ENCODE data around the gene ADCY4. TPM values are rescaled to one million over a fixed set of nuclear protein-coding genes. Genes with fewer than 3 reads are reported as not detected.
"Not testable (repeated sequence)": the region's sequence is repeated elsewhere in the genome, so short reads cannot be mapped to it uniquely, and the experiment has no call there.

The ADCY4 gene
- total and polyA plus RNA-seq, 10 of the 15 experiments (the other 5 are each of a cell fraction or from before 2014, with no cell fraction given) = 0.05 to 0.87 (median 0.21) TPM; not detected in 1

- ChIA-PET CTCF (interaction anchor here (1.3 to 4.4 kb wide), 5 partner anchors 14 to 60 kb away, joined by 3 to 22 read pairs (median 5); no protein-coding TSS in a partner anchor), SMC1A (ENCODE audit: uncharacterized antibody, unreplicated experiment) (interaction anchor here (0.5 to 1.6 kb wide), 5 partner anchors 9 to 168 kb away, joined by 3 to 8 read pairs (median 3); no protein-coding TSS in a partner anchor), RAD21 (ENCODE audit: unreplicated experiment) (interaction anchor here (1.2 to 2.0 kb wide), 3 partner anchors 8 to 60 kb away, joined by 3 to 7 read pairs (median 4); no protein-coding TSS in a partner anchor), POLR2A (interaction anchor here (0.6 to 1.0 kb wide), 3 partner anchors 17 to 489 kb away, joined by 3 to 4 read pairs (median 3); no protein-coding TSS in a partner anchor)
- in situ Hi-C loops (cut with MboI); H3K9me3 ChIP-seq (replicated peaks; ENCODE audit: control insufficient read depth, insufficient read depth, low read length); BruUV-seq (replicated peaks); H3K4me1 ChIP-seq (ENCODE audit: control insufficient read depth, insufficient read depth, low read length); H3K79me2 ChIP-seq (ENCODE audit: control insufficient read depth, insufficient read depth, low read length); H3K4me3 ChIP-seq; H4K20me1 ChIP-seq (ENCODE audit: control insufficient read depth, insufficient read depth); H3K27ac ChIP-seq (ENCODE audit: control insufficient read depth, insufficient read depth); DNase-seq (ENCODE audit: low read depth, low spot score); intact Hi-C loops (cut with micrococcal nuclease; ENCODE audit: unreplicated experiment); H3K36me3 ChIP-seq (ENCODE audit: control insufficient read depth in 2 of 2, insufficient read depth in 2 of 2, low read length in 1 of 2); H2AFZ ChIP-seq (ENCODE audit: control insufficient read depth, low read depth, low read length); H3K27me3 ChIP-seq (replicated peaks in 1 of 2; ENCODE audit: control insufficient read depth in 2 of 2, insufficient read depth in 2 of 2, low read length in 1 of 2); H3K4me2 ChIP-seq (ENCODE audit: control insufficient read depth, insufficient read depth); H3K9ac ChIP-seq (ENCODE audit: control insufficient read depth, insufficient read depth, low read length); FAIRE-seq; ATAC-seq: not testable (repeated sequence)
- WGBS (ENCODE audit: insufficient coverage, insufficient replicate concordance, low lambda C conversion rate, missing lambda C conversion rate) = 33% methylated on average over 3 of the region's 3 CpGs
These were observed 36.7 kb upstream of the ADCY4 start for GRCh38 chr14:24371605-24372004.

DNA sequence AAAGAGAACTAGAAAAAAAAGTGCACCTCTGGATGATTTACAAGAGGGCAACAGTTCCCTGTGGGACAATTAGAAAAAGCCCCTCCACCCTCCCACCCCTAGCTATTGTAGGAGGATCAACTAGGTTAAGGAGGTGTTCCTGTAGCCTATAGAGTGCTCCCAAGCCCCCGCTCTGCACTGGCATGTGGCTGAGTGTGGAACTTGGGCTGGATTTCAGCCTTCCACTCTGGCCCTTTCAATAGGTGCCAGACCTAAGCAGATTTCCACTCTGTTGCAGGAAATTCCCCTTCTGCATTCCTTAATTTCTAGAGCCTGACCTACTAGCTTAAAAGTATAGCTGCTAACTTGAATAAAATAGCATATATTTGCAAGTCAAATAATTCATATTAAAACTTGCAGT, 35.9 kb upstream of the ADCY4 start:
- no peak overlapping the region for H3K4me3 ChIP-seq
- TF ChIP-seq, protein P1, sequence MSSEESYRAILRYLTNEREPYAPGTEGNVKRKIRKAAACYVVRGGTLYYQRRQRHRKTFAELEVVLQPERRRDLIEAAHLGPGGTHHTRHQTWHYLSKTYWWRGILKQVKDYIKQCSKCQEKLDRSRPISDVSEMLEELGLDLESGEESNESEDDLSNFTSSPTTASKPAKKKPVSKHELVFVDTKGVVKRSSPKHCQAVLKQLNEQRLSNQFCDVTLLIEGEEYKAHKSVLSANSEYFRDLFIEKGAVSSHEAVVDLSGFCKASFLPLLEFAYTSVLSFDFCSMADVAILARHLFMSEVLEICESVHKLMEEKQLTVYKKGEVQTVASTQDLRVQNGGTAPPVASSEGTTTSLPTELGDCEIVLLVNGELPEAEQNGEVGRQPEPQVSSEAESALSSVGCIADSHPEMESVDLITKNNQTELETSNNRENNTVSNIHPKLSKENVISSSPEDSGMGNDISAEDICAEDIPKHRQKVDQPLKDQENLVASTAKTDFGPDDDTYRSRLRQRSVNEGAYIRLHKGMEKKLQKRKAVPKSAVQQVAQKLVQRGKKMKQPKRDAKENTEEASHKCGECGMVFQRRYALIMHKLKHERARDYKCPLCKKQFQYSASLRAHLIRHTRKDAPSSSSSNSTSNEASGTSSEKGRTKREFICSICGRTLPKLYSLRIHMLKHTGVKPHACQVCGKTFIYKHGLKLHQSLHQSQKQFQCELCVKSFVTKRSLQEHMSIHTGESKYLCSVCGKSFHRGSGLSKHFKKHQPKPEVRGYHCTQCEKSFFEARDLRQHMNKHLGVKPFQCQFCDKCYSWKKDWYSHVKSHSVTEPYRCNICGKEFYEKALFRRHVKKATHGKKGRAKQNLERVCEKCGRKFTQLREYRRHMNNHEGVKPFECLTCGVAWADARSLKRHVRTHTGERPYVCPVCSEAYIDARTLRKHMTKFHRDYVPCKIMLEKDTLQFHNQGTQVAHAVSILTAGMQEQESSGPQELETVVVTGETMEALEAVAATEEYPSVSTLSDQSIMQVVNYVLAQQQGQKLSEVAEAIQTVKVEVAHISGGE (CRISPR knock-in tag; IDR thresholded peaks at IDR 0.05) = no peak
- TF ChIP-seq HCFC1 (IDR thresholded peaks at IDR 0.05; ENCODE audit: low read length) (no peak), PAX8 (IDR thresholded peaks at IDR 0.05) (no peak), ATF7 (IDR thresholded peaks at IDR 0.05; ENCODE audit: low read depth) (no peak), CREB1 (IDR thresholded peaks at IDR 0.05; ENCODE audit: low read depth) (no peak), PML (IDR thresholded peaks at IDR 0.05; ENCODE audit: low read length) (no peak)
- TF ChIP-seq, protein P2, sequence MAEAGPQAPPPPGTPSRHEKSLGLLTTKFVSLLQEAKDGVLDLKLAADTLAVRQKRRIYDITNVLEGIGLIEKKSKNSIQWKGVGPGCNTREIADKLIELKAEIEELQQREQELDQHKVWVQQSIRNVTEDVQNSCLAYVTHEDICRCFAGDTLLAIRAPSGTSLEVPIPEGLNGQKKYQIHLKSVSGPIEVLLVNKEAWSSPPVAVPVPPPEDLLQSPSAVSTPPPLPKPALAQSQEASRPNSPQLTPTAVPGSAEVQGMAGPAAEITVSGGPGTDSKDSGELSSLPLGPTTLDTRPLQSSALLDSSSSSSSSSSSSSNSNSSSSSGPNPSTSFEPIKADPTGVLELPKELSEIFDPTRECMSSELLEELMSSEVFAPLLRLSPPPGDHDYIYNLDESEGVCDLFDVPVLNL (IDR thresholded peaks at IDR 0.05; ENCODE audit: low read depth, low read length) = no peak

More for the DNA sequence above, 35.9 kb upstream of the ADCY4 start:
- H3K27ac ChIP-seq (ENCODE audit: control insufficient read depth, insufficient read depth) = no peak overlapping the region
- intact Hi-C loops (cut with micrococcal nuclease; ENCODE audit: unreplicated experiment) = no loop called here
- peaks cover 1 to 6% of the 10 kb centered on the region in 2 experiments for H3K27me3 ChIP-seq (replicated peaks in 1 of 2; ENCODE audit: control insufficient read depth in 2 of 2, insufficient read depth in 2 of 2, low read length in 1 of 2)
- H3K36me3 ChIP-seq (ENCODE audit: control insufficient read depth in 2 of 2, insufficient read depth in 2 of 2, low read length in 1 of 2) = no peaks in the 10 kb centered on the region
- H2AFZ ChIP-seq (ENCODE audit: control insufficient read depth, low read depth, low read length) = no peak overlapping the region
- FAIRE-seq (no peak), ATAC-seq (no peak), DNase-seq (ENCODE audit: low read depth, low spot score) (no peak)
- H3K4me2 ChIP-seq (ENCODE audit: control insufficient read depth, insufficient read depth) = no peak overlapping the region
- BruUV-seq (replicated peaks) = no TSS peak
- H3K9ac ChIP-seq (ENCODE audit: control insufficient read depth, insufficient read depth, low read length) = no peak overlapping the region
- ChIA-PET POLR2A (interaction anchor here (0.6 to 1.1 kb wide), 4 partner anchors 18 to 173 kb away, joined by 3 to 4 read pairs (median 4); no protein-coding TSS in a partner anchor), CTCF (interaction anchor here (1.1 to 4.4 kb wide), 9 partner anchors 9 to 100 kb away, joined by 3 to 22 read pairs (median 4); no protein-coding TSS in a partner anchor), RAD21 (ENCODE audit: unreplicated experiment) (interaction anchor here (1.2 to 2.0 kb wide), 3 partner anchors 9 to 61 kb away, joined by 3 to 7 read pairs (median 4); no protein-coding TSS in a partner anchor), SMC1A (ENCODE audit: uncharacterized antibody, unreplicated experiment) (interaction anchor here (0.5 to 1.6 kb wide), 5 partner anchors 9 to 169 kb away, joined by 3 to 8 read pairs (median 3); partner anchors contain the start of gene RIPK3)
- 92% methylated on average over 1 of the region's 1 CpG for WGBS (ENCODE audit: insufficient coverage, insufficient replicate concordance, low lambda C conversion rate, missing lambda C conversion rate)
- H3K4me1 ChIP-seq (ENCODE audit: control insufficient read depth, insufficient read depth, low read length) = peaks cover 13% of the 10 kb centered on the region
- H3K79me2 ChIP-seq (ENCODE audit: control insufficient read depth, insufficient read depth, low read length) = no peaks in the 10 kb centered on the region
- in situ Hi-C loops (cut with MboI) = no loop called here
- no peaks in the 10 kb centered on the region for H4K20me1 ChIP-seq (ENCODE audit: control insufficient read depth, insufficient read depth)
- H3K9me3 ChIP-seq (replicated peaks; ENCODE audit: control insufficient read depth, insufficient read depth, low read length) = no peaks in the 10 kb centered on the region
